ENCODE results near the gene PTEN.

DNA sequence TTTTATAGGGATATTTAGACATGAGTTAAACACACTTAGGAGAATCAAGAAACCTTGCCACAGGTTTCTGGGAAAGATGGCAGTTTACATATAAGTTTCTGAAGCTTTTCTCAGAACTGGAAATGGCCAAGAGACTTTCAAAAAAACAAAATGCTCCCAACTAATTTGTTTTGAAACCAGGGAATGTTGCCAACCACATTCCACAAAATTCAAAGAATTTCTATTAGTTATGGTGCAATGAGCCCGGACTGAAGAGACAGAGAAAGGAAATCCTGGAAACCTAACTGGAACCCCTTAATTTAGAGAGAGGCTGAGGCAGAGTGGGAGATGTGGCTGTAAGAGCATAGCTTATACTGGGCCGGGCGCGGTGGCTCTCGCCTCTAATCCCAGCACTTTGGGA is 128.5 kb downstream of the PTEN start:
- TF ChIP-seq, protein P1, sequence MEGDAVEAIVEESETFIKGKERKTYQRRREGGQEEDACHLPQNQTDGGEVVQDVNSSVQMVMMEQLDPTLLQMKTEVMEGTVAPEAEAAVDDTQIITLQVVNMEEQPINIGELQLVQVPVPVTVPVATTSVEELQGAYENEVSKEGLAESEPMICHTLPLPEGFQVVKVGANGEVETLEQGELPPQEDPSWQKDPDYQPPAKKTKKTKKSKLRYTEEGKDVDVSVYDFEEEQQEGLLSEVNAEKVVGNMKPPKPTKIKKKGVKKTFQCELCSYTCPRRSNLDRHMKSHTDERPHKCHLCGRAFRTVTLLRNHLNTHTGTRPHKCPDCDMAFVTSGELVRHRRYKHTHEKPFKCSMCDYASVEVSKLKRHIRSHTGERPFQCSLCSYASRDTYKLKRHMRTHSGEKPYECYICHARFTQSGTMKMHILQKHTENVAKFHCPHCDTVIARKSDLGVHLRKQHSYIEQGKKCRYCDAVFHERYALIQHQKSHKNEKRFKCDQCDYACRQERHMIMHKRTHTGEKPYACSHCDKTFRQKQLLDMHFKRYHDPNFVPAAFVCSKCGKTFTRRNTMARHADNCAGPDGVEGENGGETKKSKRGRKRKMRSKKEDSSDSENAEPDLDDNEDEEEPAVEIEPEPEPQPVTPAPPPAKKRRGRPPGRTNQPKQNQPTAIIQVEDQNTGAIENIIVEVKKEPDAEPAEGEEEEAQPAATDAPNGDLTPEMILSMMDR (IDR thresholded peaks at IDR 0.05), result no peak
- TF ChIP-seq POLR2AphosphoS5 (IDR thresholded peaks at IDR 0.05), result no peak
